ENCODE results near the gene RIT1. TPM values are rescaled to one million over a fixed set of nuclear protein-coding genes. Genes with fewer than 3 reads are reported as not detected.
A peak's percentile ranks its signal among the peaks of the same experiment; 100 is the strongest.

Gene RIT1
- total RNA-seq, 1 donor from 2014 or later = 35.9 TPM

GRCh38 chr1:155919801-155920200 lies 8.7 kb upstream of the RIT1 start:
- H3K4me1 Mint-ChIP-seq (ENCODE audit: low read depth, unreplicated experiment) = no peaks in the 10 kb centered on the region
- no peak for DNase-seq
- H3K27me3 Mint-ChIP-seq (ENCODE audit: unreplicated experiment) = no peaks in the 10 kb centered on the region
- no peak overlapping the region for H3K27ac Mint-ChIP-seq (ENCODE audit: unreplicated experiment)
- H3K36me3 Mint-ChIP-seq (ENCODE audit: unreplicated experiment) = peaks cover 10% of the 10 kb centered on the region
- TF ChIP-seq, protein P1, sequence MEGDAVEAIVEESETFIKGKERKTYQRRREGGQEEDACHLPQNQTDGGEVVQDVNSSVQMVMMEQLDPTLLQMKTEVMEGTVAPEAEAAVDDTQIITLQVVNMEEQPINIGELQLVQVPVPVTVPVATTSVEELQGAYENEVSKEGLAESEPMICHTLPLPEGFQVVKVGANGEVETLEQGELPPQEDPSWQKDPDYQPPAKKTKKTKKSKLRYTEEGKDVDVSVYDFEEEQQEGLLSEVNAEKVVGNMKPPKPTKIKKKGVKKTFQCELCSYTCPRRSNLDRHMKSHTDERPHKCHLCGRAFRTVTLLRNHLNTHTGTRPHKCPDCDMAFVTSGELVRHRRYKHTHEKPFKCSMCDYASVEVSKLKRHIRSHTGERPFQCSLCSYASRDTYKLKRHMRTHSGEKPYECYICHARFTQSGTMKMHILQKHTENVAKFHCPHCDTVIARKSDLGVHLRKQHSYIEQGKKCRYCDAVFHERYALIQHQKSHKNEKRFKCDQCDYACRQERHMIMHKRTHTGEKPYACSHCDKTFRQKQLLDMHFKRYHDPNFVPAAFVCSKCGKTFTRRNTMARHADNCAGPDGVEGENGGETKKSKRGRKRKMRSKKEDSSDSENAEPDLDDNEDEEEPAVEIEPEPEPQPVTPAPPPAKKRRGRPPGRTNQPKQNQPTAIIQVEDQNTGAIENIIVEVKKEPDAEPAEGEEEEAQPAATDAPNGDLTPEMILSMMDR (IDR thresholded peaks at IDR 0.05; ENCODE audit: partially characterized antibody, unreplicated experiment) = no peak
- H3K9me3 Mint-ChIP-seq (ENCODE audit: unreplicated experiment) = no peaks in the 10 kb centered on the region
- no peak overlapping the region for H3K4me3 Mint-ChIP-seq (ENCODE audit: unreplicated experiment)

DNA sequence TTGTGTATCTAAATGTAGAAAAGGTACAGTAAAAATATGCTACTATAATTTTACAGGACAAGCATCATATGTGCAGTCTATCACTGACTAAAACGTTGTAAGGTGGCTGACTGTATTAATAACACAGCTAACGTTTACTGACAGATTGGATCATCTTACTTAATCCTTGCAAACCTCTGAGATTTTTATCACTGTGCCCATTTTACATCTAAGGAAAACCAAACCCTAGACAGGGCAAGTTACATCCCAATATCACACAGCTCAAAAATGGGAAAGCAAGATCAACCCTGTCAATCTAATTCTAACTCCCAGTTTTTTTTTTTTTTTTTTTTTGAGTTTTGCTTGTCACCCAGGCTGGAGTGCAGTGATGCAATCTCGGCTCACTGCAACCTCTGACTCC lies 7.5 kb upstream of the RIT1 start:
- H3K27ac Mint-ChIP-seq (ENCODE audit: unreplicated experiment) = no peak overlapping the region
- H3K4me1 Mint-ChIP-seq (ENCODE audit: low read depth, unreplicated experiment) = no peaks in the 10 kb centered on the region
- DNase-seq = no peak
- peaks cover 10% of the 10 kb centered on the region for H3K36me3 Mint-ChIP-seq (ENCODE audit: unreplicated experiment)
- no peaks in the 10 kb centered on the region for H3K9me3 Mint-ChIP-seq (ENCODE audit: unreplicated experiment)
- TF ChIP-seq, protein P1 (IDR thresholded peaks at IDR 0.05; ENCODE audit: partially characterized antibody, unreplicated experiment) = no peak
- no peaks in the 10 kb centered on the region for H3K27me3 Mint-ChIP-seq (ENCODE audit: unreplicated experiment)
- no peak overlapping the region for H3K4me3 Mint-ChIP-seq (ENCODE audit: unreplicated experiment)

DNA sequence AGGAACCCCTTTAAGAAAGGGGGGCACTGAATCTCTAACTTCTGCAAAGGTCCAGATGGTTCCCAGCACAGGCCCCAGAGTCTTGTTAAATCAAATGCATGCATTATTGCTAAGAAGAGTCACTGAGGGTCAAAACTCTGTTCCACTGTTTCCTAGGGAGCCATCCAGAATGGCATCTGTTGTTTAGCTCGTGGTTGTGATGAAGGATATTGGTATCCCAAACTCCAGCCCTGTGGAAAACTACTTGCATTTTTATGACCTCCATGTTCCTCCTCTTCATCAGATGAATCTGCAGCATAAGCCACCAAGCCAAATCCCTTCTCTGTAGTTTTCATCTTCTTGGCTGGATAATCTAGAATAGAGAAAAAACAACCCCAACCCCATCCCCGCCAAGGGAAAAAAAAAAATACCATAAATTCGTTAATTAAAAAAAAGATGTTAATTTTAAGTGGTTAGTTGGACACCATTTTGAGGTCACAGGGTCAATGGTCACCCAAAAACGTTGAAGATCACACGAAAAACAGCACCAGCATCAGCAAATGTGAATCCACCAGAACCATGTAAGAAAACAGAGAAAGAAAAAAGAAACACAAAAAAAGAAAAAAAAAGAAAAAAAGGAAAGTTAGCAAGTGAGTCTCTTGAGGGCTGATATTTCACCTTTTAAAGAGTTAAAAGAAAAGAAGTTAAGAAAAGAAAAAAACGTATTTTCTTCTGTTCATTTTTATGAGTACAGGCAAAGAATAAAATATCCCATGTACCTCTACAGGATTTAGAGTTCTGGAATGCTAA lies 3.0 kb upstream of the RIT1 start:
- Mint-ChIP-seq H3K27ac (ENCODE audit: unreplicated experiment) (no peak overlapping the region), H3K36me3 (ENCODE audit: unreplicated experiment) (no peaks in the 10 kb centered on the region), H3K4me3 (ENCODE audit: unreplicated experiment) (no peak overlapping the region), H3K9me3 (ENCODE audit: unreplicated experiment) (peaks cover 3% of the 10 kb centered on the region), H3K4me1 (ENCODE audit: low read depth, unreplicated experiment) (peaks cover 3% of the 10 kb centered on the region), H3K27me3 (ENCODE audit: unreplicated experiment) (no peaks in the 10 kb centered on the region)
- no peak for DNase-seq
- TF ChIP-seq, protein P1 (IDR thresholded peaks at IDR 0.05; ENCODE audit: partially characterized antibody, unreplicated experiment) = no peak

GRCh38 chr1:155912056-155912536 lies 947 bp upstream of the RIT1 start:
- TF ChIP-seq, protein P1 (IDR thresholded peaks at IDR 0.05; ENCODE audit: partially characterized antibody, unreplicated experiment) = no peak
- DNase-seq = no peak
- H3K27ac Mint-ChIP-seq (ENCODE audit: unreplicated experiment) = peak overlapping the region; percentile 90
- no peaks in the 10 kb centered on the region for H3K27me3 Mint-ChIP-seq (ENCODE audit: unreplicated experiment)
- H3K4me1 Mint-ChIP-seq (ENCODE audit: low read depth, unreplicated experiment) = peaks cover 3% of the 10 kb centered on the region
- peak overlapping the region; percentile 92 for H3K4me3 Mint-ChIP-seq (ENCODE audit: unreplicated experiment)
- peaks cover 3% of the 10 kb centered on the region for H3K9me3 Mint-ChIP-seq (ENCODE audit: unreplicated experiment)
- H3K36me3 Mint-ChIP-seq (ENCODE audit: unreplicated experiment) = no peaks in the 10 kb centered on the region

DNA sequence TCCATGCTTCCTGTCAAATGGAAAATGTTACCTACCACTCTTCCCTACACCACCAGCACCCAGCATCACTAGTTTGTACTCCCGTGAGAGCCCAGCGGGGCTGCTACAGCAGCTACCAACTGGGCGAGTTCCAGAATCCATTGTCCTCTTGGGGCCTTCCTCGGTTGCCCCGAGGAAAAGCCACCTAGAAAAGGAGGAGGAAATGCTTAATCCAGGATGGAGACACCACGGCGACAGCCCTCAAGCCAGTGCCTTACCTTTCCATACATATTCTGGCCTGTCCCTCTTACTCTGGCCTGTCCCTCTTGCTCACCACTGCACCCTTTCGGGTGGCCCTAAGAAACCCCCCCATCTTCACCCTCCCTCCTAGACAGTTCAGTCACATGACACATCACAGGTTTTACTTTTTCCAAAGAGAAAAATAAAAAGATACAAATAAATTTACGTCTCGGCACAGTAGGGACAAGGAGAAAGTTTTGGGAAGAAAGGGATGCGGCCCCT lies 478 bp downstream of the RIT1 start:
- H3K4me3 Mint-ChIP-seq (ENCODE audit: unreplicated experiment) = peak overlapping the region; percentile 92

More for the DNA sequence above, 478 bp downstream of the RIT1 start:
- Mint-ChIP-seq H3K4me1 (ENCODE audit: low read depth, unreplicated experiment) (peaks cover 3% of the 10 kb centered on the region), H3K9me3 (ENCODE audit: unreplicated experiment) (peaks cover 3% of the 10 kb centered on the region), H3K27ac (ENCODE audit: unreplicated experiment) (peak overlapping the region; percentile 90), H3K27me3 (ENCODE audit: unreplicated experiment) (no peaks in the 10 kb centered on the region), H3K36me3 (ENCODE audit: unreplicated experiment) (no peaks in the 10 kb centered on the region)
- TF ChIP-seq, protein P1 (IDR thresholded peaks at IDR 0.05; ENCODE audit: partially characterized antibody, unreplicated experiment) = no peak
- DNase-seq = peak; percentile 24

All from glutamatergic neuron (in vitro differentiated cells).